HG03354 (cell line): ENCODE measurements around the gene SSTR1.
"Not testable (repeated sequence)": the region's sequence is repeated elsewhere in the genome, so short reads cannot be mapped to it uniquely, and the experiment has no call there.

Source experiments
- ATAC-seq: cut with Tn5 transposase; IDR thresholded peaks from one replicate; pipeline ENCODE4 v1.9.1; 2021; ENCODE audit warnings: mild to moderate bottlenecking; ENCODE audit not compliant: unreplicated experiment, poor library complexity, severe bottlenecking

The SSTR1 gene, protein sequence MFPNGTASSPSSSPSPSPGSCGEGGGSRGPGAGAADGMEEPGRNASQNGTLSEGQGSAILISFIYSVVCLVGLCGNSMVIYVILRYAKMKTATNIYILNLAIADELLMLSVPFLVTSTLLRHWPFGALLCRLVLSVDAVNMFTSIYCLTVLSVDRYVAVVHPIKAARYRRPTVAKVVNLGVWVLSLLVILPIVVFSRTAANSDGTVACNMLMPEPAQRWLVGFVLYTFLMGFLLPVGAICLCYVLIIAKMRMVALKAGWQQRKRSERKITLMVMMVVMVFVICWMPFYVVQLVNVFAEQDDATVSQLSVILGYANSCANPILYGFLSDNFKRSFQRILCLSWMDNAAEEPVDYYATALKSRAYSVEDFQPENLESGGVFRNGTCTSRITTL

DNA sequence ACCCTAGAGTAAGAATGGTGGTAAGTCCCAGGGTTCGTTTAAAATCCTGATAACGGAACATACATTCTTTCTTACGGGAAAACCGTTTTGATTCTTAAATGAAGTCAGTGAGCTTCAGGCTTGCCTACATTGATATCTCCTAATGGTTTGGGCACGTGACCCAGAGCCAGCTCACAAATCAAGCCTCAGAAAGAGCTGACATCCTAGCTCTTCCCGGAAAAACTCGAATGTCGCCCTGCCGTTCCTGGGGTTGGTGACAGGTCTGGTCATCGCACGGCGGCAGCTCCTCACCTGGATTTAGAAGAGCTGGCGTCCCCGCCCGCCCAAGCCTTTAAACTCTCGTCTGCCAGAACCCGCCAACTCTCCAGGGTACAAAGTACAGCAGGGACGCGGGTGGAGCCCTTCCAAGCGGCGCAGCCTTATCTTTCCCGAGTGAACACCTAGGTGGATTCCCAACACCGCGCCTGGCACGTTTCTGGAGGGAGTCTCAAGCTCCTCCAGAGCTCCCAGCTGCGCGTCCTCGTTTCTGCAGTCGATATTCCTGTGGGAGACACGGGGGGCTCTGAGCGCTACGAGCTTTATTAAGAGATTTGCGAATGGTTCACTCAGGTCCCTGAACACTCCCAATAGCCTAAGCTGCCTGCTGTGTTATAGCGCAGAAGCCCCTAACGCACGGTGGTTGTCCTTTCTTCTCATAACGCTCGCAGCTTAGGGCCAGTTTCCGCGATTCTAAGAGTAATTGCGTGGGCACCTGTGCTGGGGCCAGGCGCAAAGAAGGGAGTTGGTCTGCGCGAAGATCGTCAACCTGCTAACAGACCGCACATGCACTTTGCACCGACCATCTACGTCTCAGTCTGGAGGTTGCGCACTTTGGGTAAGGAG is at the start of gene SSTR1:
Gene SSTR1, plus strand, starts transcription at position 169 of the 882 bp plus-strand sequence. CDS start 1,486 bp downstream, outside the sequence.
- no peak for ATAC-seq

DNA sequence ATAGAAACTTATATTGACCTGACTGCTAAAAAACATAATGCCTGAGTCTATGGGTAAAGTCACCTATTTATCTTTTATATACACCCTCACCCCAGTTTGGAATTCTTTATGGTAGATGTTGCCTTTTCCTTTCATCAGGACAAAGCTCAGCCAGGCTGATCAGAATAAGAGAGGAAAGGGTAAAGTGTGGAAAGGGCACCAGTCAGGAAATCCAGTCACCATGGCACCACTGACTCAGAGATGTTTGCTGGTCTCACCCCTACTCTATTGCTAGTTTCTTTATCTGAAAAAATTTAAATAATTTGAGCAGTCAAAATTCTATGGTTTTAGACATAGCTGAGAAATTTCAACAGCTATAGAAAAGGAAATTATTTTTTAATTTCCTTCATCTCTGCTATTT is 49.2 kb upstream of the SSTR1 start:
- no peak for ATAC-seq

DNA sequence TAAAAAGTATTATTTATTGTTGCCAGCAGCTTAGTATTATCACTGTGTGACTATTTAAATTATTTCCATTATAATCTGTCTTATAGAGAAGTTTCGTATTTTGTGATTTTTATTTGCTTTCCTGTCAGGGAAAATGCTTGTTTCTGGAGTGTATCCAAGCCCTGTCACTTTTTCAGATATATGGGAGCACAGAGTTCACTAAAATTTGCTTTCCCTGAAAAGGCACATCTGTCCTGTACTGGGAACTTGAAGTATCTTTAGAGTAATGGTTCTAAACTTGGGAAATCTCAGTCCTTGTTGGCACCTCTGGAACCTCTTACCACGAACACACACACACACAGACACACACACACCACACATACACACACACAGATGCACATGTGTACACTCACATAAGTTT is 39.3 kb upstream of the SSTR1 start:
- ATAC-seq = no peak

DNA sequence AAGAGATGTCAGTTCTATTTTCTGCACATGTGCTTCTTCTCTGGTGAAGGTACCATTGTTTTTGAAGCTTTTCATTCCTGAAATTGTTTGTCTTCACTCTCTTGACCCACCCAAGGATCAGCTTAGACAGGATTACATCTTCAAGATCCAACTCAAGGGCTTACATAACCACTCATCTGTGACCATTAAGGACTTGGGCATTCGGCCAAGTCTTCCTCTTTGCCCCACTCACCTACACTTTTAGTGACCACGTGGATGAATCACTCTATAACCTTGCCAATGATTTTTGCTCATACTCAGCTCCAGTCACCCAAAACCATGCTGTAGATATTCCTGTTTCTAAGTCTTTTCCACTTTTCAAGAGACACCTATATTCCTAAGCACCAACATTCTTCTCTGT is 36.5 kb upstream of the SSTR1 start:
- no peak for ATAC-seq

DNA sequence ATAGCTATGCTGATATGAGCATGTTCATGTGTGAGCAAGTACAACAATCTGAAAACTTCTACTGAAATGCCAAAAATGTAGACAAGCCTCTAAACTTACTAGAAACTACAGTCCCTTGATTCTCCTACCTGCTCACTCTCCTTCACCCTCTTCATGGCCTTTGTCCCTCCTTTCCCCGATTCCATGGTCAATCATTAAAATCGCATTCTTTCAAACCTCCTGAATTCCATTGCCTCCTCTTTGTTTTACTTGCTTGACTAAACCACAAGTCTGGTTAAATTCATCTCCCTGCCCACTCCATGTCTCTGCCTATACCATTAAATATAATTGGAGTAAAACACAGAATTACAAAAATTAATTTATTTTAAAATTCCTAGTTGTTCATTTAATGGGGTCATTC is 33.0 kb upstream of the SSTR1 start:
- no peak for ATAC-seq

DNA sequence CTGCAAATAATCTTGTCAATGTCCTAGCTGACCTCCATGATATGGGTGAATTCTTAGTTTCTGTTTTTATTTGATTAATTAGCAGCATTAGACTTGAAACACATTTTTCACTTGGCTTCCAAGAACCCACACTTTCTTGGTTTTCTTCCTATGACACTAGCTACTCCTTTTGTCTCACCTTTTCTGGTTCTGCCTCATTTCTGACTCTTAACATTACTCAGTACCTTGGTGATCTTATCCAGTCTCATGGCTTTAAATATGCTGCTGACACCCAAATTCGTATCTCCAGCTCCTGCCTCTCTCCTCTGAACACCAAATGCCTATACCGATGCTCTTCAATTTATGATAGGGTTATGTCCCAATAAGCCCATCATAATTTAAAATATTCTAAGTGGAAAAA is 32.0 kb upstream of the SSTR1 start:
- ATAC-seq = no peak

DNA sequence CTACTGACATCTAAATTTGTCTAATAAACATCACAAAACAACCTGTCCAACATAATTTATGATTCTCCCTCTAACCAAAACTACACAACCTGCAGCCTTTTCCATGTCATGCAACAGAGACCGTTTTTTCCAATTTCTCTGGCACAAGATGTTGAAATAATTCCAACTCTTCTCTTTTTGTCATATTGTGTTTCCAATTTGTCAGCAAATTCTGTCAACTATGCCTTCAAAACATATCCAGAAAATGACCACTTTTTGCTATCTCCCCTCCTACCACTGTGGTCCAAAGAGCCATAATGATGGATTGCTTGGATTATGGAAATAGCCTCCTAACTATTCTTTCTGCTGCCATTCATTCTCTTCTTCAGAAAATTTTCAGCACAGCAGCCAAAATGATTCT is 31.3 kb upstream of the SSTR1 start:
- ATAC-seq = no peak

DNA sequence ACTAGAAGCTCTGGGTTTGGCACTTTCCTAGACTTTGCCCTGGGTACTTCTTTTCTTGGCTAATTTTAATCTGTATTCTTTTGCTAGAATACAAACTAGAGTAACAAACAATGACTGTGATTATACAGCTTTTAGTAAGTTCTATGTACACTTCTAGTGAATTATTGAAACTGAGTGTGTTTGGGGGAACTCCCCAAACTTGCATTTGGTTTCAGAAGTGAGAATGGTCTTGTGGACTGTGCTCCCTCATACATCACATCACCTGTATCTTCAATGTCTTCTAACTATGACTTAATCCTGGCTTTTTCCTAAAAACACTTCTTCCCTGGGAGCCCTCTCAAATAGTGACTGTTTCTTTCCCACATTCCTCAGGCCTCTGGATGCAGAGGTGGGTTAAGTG is 23.6 kb upstream of the SSTR1 start:
- ATAC-seq = no peak

DNA sequence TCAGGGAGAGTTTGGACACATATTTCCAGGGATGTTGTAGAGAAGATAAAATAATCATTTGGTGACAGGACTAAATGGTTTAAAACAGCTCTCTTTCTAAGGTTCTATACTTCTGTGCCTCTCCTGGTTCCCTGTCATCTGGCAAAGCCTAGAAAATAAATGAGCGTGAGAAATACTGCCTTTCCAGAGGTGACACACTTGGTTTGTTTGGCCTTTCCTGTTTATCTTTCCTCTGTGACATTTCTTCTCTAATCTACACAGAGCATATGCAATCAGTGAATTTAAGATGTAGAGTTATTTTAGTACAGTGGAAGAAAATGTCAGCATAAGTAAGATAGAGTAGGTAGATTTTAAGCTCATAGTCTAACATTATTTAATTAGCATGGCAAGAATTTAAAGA is 22.0 kb upstream of the SSTR1 start:
- ATAC-seq = no peak

DNA sequence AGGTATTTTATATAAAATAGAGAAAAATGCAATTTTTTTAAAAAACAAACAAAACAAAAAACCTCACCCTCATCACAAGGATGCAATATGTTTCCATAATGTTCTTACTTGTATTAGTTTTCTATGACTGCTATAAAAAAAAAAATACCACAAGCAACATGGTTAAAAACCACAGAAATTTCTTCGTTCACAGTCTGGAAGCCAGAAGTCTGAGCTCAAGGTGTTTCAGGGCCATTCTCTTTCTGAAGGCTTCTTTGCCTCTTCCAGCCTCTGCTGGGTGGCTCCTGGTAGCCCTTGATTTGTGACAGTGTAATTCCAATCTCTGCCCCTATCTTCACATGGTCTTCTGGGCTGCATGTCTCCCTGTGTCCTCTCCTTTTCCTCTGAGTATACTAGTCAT is 21.5 kb upstream of the SSTR1 start:
- no peak for ATAC-seq

DNA sequence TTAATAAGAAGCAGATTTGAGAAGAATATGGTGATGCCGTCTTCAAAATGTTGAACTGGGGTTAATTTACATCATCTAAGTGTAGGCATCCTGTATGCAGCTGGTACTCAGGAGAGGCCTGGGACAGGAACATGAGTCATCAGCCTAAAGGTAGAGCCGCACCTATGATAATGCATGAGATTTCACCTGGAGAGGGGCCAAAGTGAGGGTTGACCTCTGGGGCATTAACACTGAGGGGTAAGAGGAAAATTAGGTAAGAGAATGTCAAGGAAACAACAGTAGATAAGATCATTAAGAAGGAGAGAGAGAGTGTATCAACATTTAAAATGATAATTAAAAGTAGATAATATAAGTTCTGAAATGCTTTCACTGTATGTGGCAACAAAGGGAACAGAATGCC is 20.2 kb upstream of the SSTR1 start:
- no peak for ATAC-seq

DNA sequence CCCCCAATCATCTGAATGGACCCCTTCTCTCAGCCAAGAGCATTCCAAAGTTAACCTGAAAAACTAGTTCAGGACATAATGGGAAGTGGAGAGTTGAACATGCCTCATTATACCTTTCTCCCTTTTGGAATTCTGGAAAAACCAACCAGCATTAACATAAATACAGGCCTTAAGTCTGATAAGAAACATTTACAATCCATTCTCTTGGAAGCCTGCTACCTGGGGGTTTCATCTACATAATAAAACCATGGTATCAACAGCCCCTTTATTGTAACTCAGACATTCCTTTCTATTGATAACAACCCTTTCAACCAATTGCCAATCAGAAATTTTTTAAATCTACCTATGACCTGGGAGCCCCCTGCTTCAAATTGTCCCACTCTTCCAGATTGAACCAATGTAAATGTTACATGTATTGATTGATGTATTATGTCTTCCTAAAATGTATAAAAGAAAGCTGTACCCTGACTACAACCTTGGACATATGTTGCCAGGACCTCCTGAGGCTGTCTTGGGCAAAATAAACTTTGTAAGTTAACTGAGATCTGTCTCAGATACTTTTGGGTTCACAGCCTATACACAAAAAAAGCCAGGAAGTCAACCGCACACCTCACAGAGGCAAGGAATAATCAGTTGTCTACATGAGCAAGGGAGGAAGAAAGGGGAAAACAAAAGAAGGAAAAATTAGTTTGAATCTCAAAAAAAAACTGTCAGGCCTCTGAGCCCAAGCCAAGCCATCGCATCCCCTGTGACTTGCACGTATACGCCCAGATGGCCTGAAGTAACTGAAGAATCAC is 17.6 kb upstream of the SSTR1 start:
- no peak for ATAC-seq

DNA sequence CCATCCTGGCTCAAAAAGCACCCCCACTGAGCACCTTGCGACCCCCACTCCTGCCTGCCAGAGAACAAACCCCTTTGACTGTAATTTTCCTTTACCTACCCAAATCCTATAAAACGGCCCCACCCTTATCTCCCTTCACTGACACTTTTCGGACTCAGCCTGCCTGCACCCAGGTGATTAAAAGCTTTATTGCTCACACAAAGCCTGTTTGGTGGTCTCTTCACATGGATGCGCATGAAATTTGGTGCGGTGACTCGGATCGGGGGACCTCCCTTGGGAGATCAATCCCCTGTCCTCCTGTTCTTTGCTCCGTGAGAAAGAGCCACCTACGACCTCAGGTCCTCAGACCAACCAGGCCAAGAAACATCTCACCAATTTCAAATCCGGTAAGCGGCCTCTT is 16.9 kb upstream of the SSTR1 start:
- ATAC-seq = not testable (repeated sequence)

DNA sequence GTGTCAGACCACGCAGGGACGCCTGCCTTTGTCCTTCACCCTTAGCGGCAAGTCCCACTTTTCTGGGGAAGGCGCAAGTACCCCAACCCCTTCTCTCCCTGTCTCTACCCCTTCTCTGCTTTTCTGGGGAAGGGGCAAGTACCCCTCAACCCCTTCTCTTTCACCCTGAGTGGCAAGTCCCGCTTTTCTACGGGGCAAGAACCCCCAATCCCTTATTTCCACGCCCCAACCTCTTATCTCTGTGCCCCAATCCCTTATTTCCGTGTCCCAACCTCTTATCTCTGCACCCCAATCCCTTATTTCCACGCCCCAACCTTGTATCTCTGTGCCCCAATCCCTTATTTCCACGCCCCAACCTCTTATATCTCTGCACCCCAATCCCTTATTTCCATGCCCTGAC is 16.2 kb upstream of the SSTR1 start:
- not testable (repeated sequence) for ATAC-seq

DNA sequence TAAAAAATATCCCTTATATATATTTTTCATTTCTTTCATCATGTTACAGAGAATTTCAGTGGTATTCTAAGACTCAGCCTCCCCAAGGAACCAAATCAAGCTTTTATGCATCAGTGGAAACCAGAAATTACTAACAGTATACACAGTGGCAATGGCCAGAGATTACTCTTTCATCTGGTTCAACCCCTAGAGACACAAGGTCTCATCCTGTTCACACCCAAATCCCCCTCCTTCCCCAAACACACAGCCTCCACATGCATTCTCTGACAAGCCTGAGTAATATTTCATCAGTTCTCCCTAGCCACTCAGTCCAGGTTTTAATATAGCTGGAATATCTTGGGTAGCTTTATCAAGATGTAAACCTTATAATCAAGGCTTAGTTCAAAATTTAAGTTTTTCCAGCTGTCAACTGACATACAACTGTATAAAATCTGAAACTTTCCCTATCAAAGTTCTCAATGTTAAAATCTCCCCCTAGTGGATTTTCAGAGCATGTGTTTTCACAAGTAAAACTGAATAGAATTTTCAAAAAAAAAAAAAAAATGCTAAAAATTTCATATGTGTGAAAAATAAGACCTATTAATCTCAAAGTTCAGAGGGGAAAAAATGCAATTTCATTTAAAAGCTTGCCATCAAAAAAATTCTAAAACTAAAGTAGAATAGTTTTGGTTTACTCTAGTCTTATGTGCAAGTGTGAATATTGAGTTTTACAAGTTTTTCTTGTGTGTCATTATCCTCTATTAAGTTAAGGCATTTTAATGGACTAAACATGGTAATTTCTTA is 10.5 kb upstream of the SSTR1 start:
- no peak for ATAC-seq

DNA sequence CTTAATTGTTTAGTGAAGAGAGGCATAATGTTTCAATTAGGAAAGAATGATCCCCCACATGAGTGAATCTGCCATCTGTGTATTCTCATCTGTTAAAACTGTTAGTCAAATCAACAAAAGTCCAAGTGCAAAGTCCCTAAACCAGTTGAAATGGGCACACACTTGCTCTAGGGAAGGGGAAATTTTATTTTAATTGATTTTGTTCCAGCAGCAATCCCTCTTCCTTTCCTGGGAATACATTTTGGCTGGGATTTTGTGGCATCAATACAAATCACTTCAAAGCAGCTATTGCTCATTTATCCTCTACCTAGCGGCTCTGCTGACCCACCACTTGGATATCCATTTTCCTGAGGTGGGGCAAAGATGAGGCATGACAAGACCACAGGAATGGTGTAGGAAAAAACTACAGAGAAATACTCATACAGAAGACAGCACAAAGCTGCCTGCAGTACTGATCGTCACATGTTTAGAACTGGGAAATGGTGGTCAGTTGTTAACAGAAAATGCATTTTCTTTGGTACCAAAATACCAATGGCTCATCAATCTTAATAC is 9.8 kb upstream of the SSTR1 start:
- no peak for ATAC-seq

DNA sequence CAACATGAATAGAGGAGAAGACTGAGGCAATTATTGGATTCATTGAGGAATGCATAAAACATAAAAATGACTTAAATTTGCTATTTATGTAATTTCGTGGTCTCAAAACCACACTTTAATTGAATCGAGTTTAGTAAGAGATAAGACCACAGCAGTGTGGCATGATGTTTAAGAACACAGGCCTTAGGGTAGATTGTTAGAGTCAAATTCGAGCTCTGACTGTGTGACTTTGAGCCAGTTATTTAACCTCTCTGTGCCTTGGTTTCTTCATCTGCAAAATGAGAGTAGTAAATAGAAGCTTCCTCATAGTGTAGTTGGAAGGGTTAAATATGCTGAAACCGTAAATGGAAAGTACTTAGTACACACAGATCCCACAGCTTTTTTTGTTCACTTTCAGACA is 9.3 kb upstream of the SSTR1 start:
- ATAC-seq = no peak

DNA sequence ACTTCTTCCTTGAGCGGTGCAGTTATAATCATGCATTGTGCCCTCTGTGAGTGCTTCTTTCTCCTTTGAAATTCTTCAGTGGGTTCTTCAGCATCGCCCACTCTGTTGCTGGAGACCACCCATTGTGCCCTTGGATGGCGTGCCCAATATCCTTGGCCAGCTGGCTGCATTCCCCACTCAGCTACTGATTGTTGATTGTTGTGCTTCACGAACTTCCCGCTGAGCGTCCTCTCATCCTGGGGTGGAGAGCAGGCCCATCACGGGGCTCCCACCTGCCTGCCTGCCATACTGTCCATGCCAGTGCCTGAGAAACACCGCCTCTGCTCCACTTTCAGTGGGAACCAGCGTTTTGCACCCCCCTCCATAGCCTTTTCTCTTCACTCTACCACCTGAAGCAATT is 8.6 kb upstream of the SSTR1 start:
- ATAC-seq = no peak

DNA sequence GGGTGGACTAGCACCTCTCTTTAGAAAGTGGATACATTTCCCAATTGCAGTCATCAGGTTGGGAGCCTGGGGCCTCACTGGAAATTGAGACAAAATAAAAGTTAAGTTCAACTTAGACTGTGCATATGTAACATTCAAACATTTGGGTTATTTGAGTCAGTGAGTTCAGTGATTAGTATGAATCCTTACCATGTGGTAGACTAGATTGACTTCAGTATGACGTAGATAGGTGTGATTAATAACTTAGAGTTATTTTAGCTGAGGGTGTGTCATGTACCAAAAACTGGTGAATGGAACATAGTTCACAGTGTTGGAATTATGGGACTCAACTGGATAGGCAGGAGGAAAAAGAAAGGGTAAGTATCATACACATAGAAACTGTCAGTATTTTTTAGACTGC is 8.0 kb upstream of the SSTR1 start:
- ATAC-seq = no peak
